A549 (cell line): Measurements from ENCODE around the gene ABCF3. TPM values are rescaled to one million over a fixed set of nuclear protein-coding genes. Genes with fewer than 3 reads are reported as not detected.

ENCODE experiments used
- ATAC-seq, 2 experiments: fragments of 200-7000 bp in 1 of 2; fragments of >200 bp in 1 of 2; cut with Nextera tagmentation in 1 of 2; cut with Tn5 transposase in 1 of 2; 3 replicates each; pipeline versions ENCODE4 v1.8.0 to v1.9.1; 2018 to 2020; ENCODE audit warnings: mild to moderate bottlenecking in 1 of 2, moderate library complexity in 1 of 2
- CTCF ChIA-PET: fragments of 300-600 bp; sonication (Branson Sonifier 250); formaldehyde crosslinking; extraction: SDS; loops from one replicate; lab custom pipeline; 2021; ENCODE audit warnings: antibody characterized with exemption, inconsistent platforms; lab: Yijun Ruan, JAX
- POLR2A ChIA-PET: fragments of 350-600 bp; formaldehyde crosslinking; extraction: SDS; loops from one replicate; lab custom pipeline; 2021; ENCODE audit warnings: antibody characterized with exemption, inconsistent platforms; lab: Yijun Ruan, JAX
- DNase-seq, 2 experiments: peaks; one replicate each; pipeline versions ENCODE4 v3.0.0 to v3.0.0-alpha.2; 2011 to 2016; ENCODE audit warnings: low read depth in 1 of 2, low spot score in 1 of 2
- FAIRE-seq: peaks from 2 replicates; lab custom pipeline; 2011; peaks lifted over from hg19 to GRCh38; lab: Jason Lieb, UNC
- H3K27ac ChIP-seq, 2 experiments: fragments of >200 bp; sonication (Bioruptor Twin); formaldehyde crosslinking; 3 replicates each; pipeline ENCODE4 v1.5.1; 2016 to 2017
- H3K4me1 ChIP-seq: fragments of >200 bp; sonication (Bioruptor Twin); formaldehyde crosslinking; 3 replicates; pipeline ENCODE4 v1.6.1; 2016
- H3K4me2 ChIP-seq: fragments of >200 bp; sonication (Bioruptor Twin); formaldehyde crosslinking; 3 replicates; pipeline ENCODE4 v1.6.1; 2016
- H3K4me3 ChIP-seq: fragments of >200 bp; sonication (Bioruptor Twin); formaldehyde crosslinking; 3 replicates; pipeline ENCODE4 v1.5.1; 2016
- H3K9me3 ChIP-seq: fragments of >200 bp; sonication (Bioruptor Twin); formaldehyde crosslinking; 3 replicates; pipeline ENCODE4 v1.6.1; 2016
- BHLHE40 ChIP-seq: IDR thresholded peaks from 2 replicates; pipeline ENCODE4 v1.6.1; 2012; ENCODE audit warnings: low read depth, low read length, inconsistent platforms
- CHD4 ChIP-seq: fragments of 200-600 bp; sonication (generic); IDR thresholded peaks from 2 replicates; pipeline ENCODE4 v1.6.1; 2016; ENCODE audit warnings: antibody characterized with exemption, mild to moderate bottlenecking, borderline replicate concordance
- EHF ChIP-seq: fragments of 250-450 bp; sonication (Bioruptor Pico); IDR thresholded peaks from 2 replicates; pipeline ENCODE4 v1.5.0; 2020; ENCODE audit warnings: mild to moderate bottlenecking
- EP300 ChIP-seq, 2 experiments: fragments of >200 bp; sonication (Bioruptor Twin); formaldehyde crosslinking; IDR thresholded peaks; 2 replicates in 1 of 2; 3 replicates in 1 of 2; pipeline ENCODE4 v1.6.1; 2016 to 2017
- FOXS1 ChIP-seq: fragments of 250-450 bp; sonication (Bioruptor Pico); IDR thresholded peaks from 2 replicates; pipeline ENCODE4 v1.5.0; 2020; ENCODE audit warnings: mild to moderate bottlenecking, moderate library complexity
- KDM1A ChIP-seq: fragments of 200-600 bp; sonication (generic); IDR thresholded peaks from 2 replicates; pipeline ENCODE4 v1.6.1; 2016; ENCODE audit warnings: low read depth, mild to moderate bottlenecking
- MAZ ChIP-seq: fragments of 150-350 bp; IDR thresholded peaks from 2 replicates; pipeline ENCODE4 v1.6.1; 2014; ENCODE audit warnings: antibody characterized with exemption, low read depth, low read length, borderline replicate concordance
- MYC ChIP-seq: IDR thresholded peaks from 2 replicates; pipeline ENCODE4 v1.6.1; 2012; ENCODE audit warnings: mild to moderate bottlenecking, inconsistent platforms, low read length, improper control_type of control experiment, borderline replicate concordance
- NPAS2 ChIP-seq: fragments of 250-450 bp; sonication (Bioruptor Pico); IDR thresholded peaks from 2 replicates; pipeline ENCODE4 v1.8.0; 2022; ENCODE audit warnings: mild to moderate bottlenecking, moderate library complexity, borderline replicate concordance
- RARB ChIP-seq: fragments of 250-450 bp; sonication (Bioruptor Pico); IDR thresholded peaks from 2 replicates; pipeline ENCODE4 v1.8.0; 2021; ENCODE audit warnings: mild to moderate bottlenecking, moderate library complexity
- TP53 ChIP-seq: fragments of 250-450 bp; sonication (Bioruptor Pico); IDR thresholded peaks from 2 replicates; pipeline ENCODE4 v1.5.0; 2021; ENCODE audit warnings: mild to moderate bottlenecking, moderate library complexity
- WGBS: methylation state at CpG from one replicate; pipeline ENCODE4 v1.1.6; 2017; ENCODE audit errors: missing lambda C conversion rate; 5-methylcytosine and 5-hydroxymethylcytosine counted together
- polyA plus RNA-seq, 4 experiments: library from polyadenylated mRNA; depleted of rRNA in 3 of 4; stranded (reverse); fragments of >200 nt; fragmentation: RNase III in 1 of 4; extraction: RNeasy Plus Mini Kit Qiagen cat#74134 plus additional on column Dnase treatment in 1 of 4; gene quantifications; 2 replicates in 3 of 4; 3 replicates in 1 of 4; pipeline ENCODE4 v1.2.3, GENCODE V29; 2011 to 2017
- TF ChIP-seq, protein P1 (sequence below): fragments of 200-600 bp; sonication (generic); IDR thresholded peaks from 2 replicates; pipeline ENCODE4 v1.6.1; 2016; ENCODE audit warnings: antibody characterized with exemption, mild to moderate bottlenecking, moderate library complexity
- TF ChIP-seq, protein P2 (sequence below): fragments of 250-450 bp; sonication (Bioruptor Pico); IDR thresholded peaks from 2 replicates; pipeline ENCODE4 v1.5.0; 2020; ENCODE audit warnings: low read depth, mild to moderate bottlenecking, moderate library complexity
- TF ChIP-seq, protein P3 (sequence below): fragments of 150-350 bp; IDR thresholded peaks from 2 replicates; pipeline ENCODE4 v1.6.1; 2014; ENCODE audit warnings: low read depth, mild to moderate bottlenecking, low read length
- TF ChIP-seq, protein P4 (sequence below): fragments of >200 bp; sonication (Bioruptor Twin); formaldehyde crosslinking; IDR thresholded peaks from 2 replicates; pipeline ENCODE4 v1.6.1; 2016
- TF ChIP-seq, protein P5 (sequence below): fragments of 250-450 bp; sonication (Bioruptor Pico); IDR thresholded peaks from 2 replicates; pipeline ENCODE4 v1.5.0; 2021; ENCODE audit warnings: mild to moderate bottlenecking, moderate library complexity, borderline replicate concordance
- TF ChIP-seq, protein P6 (sequence below): IDR thresholded peaks from 2 replicates; pipeline ENCODE4 v1.6.1; 2012; ENCODE audit warnings: low read depth, borderline replicate concordance
- TF ChIP-seq, protein P7 (sequence below): fragments of >200 bp; sonication (Bioruptor Twin); formaldehyde crosslinking; IDR thresholded peaks from 3 replicates; pipeline ENCODE4 v1.5.1; 2016

ABCF3 gene
- polyA plus RNA-seq, 2 of the 4 experiments (the other 2 are of a cell fraction), result 35.3 to 46.6 TPM

DNA sequence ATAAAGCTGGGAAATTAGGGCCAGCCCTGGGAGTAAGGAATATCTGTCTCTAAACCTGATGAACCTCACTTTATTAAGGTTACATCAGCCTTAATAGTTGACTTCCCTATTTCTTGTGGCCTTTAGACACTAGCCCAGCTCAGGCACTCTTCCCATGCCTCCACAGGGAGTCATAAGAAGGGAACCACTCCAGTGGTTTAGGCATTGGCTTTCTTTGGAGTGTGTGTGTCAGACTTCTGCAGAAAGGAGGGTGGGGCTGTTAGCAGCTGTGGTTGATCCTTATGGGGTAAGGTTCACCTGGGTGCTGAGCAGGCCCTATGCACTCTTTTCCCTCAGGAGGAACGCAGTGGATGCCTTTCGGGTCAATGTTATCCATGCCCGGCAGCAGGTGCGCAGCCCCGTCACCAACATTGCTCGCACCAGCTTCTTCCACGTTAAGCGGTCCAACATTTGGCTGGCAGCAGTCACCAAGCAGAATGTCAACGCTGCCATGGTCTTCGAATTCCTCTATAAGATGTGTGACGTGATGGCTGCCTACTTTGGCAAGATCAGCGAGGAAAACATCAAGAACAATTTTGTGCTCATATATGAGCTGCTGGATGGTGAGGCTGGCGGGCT, 7.4 kb upstream of the ABCF3 start (continued):
- TF ChIP-seq, protein P1, sequence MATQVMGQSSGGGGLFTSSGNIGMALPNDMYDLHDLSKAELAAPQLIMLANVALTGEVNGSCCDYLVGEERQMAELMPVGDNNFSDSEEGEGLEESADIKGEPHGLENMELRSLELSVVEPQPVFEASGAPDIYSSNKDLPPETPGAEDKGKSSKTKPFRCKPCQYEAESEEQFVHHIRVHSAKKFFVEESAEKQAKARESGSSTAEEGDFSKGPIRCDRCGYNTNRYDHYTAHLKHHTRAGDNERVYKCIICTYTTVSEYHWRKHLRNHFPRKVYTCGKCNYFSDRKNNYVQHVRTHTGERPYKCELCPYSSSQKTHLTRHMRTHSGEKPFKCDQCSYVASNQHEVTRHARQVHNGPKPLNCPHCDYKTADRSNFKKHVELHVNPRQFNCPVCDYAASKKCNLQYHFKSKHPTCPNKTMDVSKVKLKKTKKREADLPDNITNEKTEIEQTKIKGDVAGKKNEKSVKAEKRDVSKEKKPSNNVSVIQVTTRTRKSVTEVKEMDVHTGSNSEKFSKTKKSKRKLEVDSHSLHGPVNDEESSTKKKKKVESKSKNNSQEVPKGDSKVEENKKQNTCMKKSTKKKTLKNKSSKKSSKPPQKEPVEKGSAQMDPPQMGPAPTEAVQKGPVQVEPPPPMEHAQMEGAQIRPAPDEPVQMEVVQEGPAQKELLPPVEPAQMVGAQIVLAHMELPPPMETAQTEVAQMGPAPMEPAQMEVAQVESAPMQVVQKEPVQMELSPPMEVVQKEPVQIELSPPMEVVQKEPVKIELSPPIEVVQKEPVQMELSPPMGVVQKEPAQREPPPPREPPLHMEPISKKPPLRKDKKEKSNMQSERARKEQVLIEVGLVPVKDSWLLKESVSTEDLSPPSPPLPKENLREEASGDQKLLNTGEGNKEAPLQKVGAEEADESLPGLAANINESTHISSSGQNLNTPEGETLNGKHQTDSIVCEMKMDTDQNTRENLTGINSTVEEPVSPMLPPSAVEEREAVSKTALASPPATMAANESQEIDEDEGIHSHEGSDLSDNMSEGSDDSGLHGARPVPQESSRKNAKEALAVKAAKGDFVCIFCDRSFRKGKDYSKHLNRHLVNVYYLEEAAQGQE, result no peak
- TF ChIP-seq, protein P2, sequence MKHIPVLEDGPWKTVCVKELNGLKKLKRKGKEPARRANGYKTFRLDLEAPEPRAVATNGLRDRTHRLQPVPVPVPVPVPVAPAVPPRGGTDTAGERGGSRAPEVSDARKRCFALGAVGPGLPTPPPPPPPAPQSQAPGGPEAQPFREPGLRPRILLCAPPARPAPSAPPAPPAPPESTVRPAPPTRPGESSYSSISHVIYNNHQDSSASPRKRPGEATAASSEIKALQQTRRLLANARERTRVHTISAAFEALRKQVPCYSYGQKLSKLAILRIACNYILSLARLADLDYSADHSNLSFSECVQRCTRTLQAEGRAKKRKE (CRISPR knock-in tag), result no peak

DNA sequence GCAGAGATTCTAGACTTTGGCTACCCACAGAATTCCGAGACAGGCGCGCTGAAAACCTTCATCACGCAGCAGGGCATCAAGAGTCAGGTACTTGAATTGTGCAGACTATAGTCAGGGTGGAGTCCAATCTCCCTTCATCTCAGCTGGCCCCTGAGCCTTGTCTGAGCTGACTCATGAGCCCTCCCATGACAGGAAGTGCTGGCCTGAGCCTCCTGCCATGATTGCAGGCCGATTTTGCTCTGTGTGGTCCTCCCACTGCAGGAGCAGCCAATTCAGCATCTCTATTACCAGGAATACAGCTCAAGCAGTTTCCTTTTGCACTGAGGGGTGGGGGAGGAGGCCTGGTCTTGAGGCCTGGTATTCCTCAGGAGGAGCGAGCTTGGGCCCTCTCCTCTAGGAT, 5.8 kb upstream of the ABCF3 start:
- no peak overlapping the region for H3K27ac ChIP-seq
- FAIRE-seq, result no peak
- H3K4me2 ChIP-seq, result no peak overlapping the region
- no peak overlapping the region for H3K4me3 ChIP-seq
- 82% methylated on average over 6 of the region's 6 CpGs for WGBS
- ChIA-PET CTCF (interaction anchor here (0.7 to 3.3 kb wide), 6 partner anchors 10 to 285 kb away, joined by 3 to 14 read pairs (median 4); no protein-coding TSS in a partner anchor), POLR2A (no interaction called here)
- no peak for ATAC-seq
- TF ChIP-seq KDM1A, result no peak
- TF ChIP-seq TP53 (CRISPR knock-in tag), result no peak
- no peak for TF ChIP-seq EHF (CRISPR knock-in tag)
- TF ChIP-seq BHLHE40, result no peak
- no peak for TF ChIP-seq NPAS2 (CRISPR knock-in tag)
- TF ChIP-seq, protein P3, sequence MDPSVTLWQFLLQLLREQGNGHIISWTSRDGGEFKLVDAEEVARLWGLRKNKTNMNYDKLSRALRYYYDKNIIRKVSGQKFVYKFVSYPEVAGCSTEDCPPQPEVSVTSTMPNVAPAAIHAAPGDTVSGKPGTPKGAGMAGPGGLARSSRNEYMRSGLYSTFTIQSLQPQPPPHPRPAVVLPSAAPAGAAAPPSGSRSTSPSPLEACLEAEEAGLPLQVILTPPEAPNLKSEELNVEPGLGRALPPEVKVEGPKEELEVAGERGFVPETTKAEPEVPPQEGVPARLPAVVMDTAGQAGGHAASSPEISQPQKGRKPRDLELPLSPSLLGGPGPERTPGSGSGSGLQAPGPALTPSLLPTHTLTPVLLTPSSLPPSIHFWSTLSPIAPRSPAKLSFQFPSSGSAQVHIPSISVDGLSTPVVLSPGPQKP, result no peak
- no peak for TF ChIP-seq MAZ
- DNase-seq, result no peak
- peaks cover 12% of the 10 kb centered on the region for H3K4me1 ChIP-seq
- H3K9me3 ChIP-seq, result no peaks in the 10 kb centered on the region

DNA sequence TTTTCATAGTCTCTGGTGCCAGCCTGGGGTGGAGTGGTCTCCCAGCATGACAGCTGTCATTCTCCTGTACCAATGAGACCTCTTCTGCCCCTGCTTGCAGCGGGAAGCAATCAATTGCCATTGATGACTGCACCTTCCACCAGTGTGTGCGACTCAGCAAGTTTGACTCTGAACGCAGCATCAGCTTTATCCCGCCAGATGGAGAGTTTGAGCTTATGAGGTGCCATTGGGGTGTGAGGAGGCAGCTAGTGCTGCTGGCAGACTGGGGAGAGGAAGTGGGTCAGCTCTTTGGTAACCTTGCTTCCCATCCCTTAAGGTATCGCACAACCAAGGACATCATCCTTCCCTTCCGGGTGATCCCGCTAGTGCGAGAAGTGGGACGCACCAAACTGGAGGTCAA, 4.4 kb upstream of the ABCF3 start:
- FAIRE-seq (no peak), ATAC-seq (no peak), DNase-seq (no peak)
- H3K9me3 ChIP-seq, result no peaks in the 10 kb centered on the region
- H3K27ac ChIP-seq, result no peak overlapping the region
- H3K4me3 ChIP-seq, result no peak overlapping the region
- CTCF ChIA-PET, result interaction anchor here (0.6 to 3.3 kb wide), 3 partner anchors 9 to 46 kb away, joined by 3 to 14 read pairs (median 5); no protein-coding TSS in a partner anchor
- 100% methylated on average over 3 of the region's 9 CpGs for WGBS
- POLR2A ChIA-PET, result no interaction called here
- H3K4me2 ChIP-seq, result no peak overlapping the region
- H3K4me1 ChIP-seq, result peaks cover 16% of the 10 kb centered on the region
- TF ChIP-seq, protein P4, sequence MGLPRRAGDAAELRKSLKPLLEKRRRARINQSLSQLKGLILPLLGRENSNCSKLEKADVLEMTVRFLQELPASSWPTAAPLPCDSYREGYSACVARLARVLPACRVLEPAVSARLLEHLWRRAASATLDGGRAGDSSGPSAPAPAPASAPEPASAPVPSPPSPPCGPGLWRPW, result no peak
- no peak for TF ChIP-seq EP300 (IDR thresholded peaks at IDR 0.05)
- no peak for TF ChIP-seq RARB (CRISPR knock-in tag)
- TF ChIP-seq FOXS1 (CRISPR knock-in tag), result no peak
- TF ChIP-seq, protein P1, result no peak
- no peak for TF ChIP-seq MYC
- TF ChIP-seq, protein P5, sequence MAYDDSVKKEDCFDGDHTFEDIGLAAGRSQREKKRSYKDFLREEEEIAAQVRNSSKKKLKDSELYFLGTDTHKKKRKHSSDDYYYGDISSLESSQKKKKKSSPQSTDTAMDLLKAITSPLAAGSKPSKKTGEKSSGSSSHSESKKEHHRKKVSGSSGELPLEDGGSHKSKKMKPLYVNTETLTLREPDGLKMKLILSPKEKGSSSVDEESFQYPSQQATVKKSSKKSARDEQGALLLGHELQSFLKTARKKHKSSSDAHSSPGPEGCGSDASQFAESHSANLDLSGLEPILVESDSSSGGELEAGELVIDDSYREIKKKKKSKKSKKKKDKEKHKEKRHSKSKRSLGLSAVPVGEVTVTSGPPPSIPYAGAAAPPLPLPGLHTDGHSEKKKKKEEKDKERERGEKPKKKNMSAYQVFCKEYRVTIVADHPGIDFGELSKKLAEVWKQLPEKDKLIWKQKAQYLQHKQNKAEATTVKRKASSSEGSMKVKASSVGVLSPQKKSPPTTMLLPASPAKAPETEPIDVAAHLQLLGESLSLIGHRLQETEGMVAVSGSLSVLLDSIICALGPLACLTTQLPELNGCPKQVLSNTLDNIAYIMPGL (CRISPR knock-in tag), result no peak
- no peak for TF ChIP-seq CHD4
- TF ChIP-seq, protein P6, sequence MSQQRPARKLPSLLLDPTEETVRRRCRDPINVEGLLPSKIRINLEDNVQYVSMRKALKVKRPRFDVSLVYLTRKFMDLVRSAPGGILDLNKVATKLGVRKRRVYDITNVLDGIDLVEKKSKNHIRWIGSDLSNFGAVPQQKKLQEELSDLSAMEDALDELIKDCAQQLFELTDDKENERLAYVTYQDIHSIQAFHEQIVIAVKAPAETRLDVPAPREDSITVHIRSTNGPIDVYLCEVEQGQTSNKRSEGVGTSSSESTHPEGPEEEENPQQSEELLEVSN, result no peak
- TF ChIP-seq, protein P7, sequence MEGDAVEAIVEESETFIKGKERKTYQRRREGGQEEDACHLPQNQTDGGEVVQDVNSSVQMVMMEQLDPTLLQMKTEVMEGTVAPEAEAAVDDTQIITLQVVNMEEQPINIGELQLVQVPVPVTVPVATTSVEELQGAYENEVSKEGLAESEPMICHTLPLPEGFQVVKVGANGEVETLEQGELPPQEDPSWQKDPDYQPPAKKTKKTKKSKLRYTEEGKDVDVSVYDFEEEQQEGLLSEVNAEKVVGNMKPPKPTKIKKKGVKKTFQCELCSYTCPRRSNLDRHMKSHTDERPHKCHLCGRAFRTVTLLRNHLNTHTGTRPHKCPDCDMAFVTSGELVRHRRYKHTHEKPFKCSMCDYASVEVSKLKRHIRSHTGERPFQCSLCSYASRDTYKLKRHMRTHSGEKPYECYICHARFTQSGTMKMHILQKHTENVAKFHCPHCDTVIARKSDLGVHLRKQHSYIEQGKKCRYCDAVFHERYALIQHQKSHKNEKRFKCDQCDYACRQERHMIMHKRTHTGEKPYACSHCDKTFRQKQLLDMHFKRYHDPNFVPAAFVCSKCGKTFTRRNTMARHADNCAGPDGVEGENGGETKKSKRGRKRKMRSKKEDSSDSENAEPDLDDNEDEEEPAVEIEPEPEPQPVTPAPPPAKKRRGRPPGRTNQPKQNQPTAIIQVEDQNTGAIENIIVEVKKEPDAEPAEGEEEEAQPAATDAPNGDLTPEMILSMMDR, result no peak
